ENCODE results near the gene TMEM117. TPM values are rescaled to one million over a fixed set of nuclear protein-coding genes. Genes with fewer than 3 reads are reported as not detected.

Gene TMEM117
- total RNA-seq, 6 experiments from 2014 or later: 5.5 to 8.8 (median 7.0) TPM

GRCh38 chr12:43935581-43935980 is 99.7 kb downstream of the TMEM117 start:
- peaks cover 9% of the 10 kb centered on the region for H3K9me3 Mint-ChIP-seq
- H3K27me3 Mint-ChIP-seq (ENCODE audit: insufficient read depth): no peaks in the 10 kb centered on the region
- peaks cover 9% of the 10 kb centered on the region for H3K36me3 Mint-ChIP-seq (ENCODE audit: low read depth)
- H3K27ac Mint-ChIP-seq: no peak overlapping the region
- TF ChIP-seq, protein P1, sequence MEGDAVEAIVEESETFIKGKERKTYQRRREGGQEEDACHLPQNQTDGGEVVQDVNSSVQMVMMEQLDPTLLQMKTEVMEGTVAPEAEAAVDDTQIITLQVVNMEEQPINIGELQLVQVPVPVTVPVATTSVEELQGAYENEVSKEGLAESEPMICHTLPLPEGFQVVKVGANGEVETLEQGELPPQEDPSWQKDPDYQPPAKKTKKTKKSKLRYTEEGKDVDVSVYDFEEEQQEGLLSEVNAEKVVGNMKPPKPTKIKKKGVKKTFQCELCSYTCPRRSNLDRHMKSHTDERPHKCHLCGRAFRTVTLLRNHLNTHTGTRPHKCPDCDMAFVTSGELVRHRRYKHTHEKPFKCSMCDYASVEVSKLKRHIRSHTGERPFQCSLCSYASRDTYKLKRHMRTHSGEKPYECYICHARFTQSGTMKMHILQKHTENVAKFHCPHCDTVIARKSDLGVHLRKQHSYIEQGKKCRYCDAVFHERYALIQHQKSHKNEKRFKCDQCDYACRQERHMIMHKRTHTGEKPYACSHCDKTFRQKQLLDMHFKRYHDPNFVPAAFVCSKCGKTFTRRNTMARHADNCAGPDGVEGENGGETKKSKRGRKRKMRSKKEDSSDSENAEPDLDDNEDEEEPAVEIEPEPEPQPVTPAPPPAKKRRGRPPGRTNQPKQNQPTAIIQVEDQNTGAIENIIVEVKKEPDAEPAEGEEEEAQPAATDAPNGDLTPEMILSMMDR (IDR thresholded peaks at IDR 0.05): no peak
- H3K4me3 Mint-ChIP-seq: no peak overlapping the region
- no peaks in the 10 kb centered on the region for H3K4me1 Mint-ChIP-seq (ENCODE audit: low read depth)
- DNase-seq: no peak

DNA sequence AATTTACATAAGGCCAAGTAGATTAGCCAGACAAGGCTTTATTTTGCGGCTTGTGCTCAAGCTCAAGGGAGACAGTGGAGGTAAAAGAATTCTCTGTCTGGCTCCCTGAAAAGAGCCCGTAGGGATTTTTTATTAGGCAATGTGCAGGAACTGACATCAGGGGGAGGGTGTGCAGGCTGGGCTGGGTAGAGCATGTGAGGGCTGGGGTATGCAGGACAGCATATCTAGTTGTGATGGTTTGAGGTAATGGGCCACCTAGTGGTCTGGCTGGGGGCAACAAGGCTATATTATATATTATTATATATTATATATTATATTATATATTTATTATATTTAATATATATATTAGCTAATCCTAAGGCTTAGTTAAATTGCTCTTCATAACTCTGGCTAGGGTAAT is 102.1 kb downstream of the TMEM117 start:
- H3K27me3 Mint-ChIP-seq (ENCODE audit: insufficient read depth): no peaks in the 10 kb centered on the region
- no peak for DNase-seq
- no peaks in the 10 kb centered on the region for H3K36me3 Mint-ChIP-seq (ENCODE audit: low read depth)
- no peaks in the 10 kb centered on the region for H3K9me3 Mint-ChIP-seq
- H3K4me3 Mint-ChIP-seq: no peak overlapping the region
- TF ChIP-seq, protein P1 (IDR thresholded peaks at IDR 0.05): peak; percentile 76
- H3K27ac Mint-ChIP-seq: no peak overlapping the region
- peaks cover 6% of the 10 kb centered on the region; the same call in 1 of the 2 replicates for H3K4me1 Mint-ChIP-seq (ENCODE audit: low read depth)

DNA sequence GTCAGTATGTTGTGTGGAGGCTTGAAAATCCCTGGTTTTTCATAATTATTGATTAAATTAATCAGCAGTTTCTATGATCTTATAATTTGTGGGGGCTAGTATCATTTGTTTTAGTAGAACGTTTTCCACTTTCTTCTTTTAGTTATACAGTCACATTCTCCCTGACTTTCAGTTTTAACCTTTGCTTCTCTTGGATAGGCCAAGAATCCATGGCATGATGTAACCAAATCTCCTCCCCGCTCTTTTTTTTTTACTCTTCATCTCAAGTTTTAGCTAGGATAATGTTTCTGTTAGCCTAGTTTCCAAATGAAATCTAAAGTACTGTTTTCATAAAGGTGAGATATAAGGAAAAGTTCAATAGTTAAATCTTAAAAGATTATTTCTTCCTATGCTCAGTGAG is 106.5 kb downstream of the TMEM117 start:
- no peaks in the 10 kb centered on the region for H3K27me3 Mint-ChIP-seq (ENCODE audit: insufficient read depth)
- H3K4me3 Mint-ChIP-seq: no peak overlapping the region; the same call in 1 of the 2 replicates
- no peak for DNase-seq
- H3K27ac Mint-ChIP-seq: no peak overlapping the region
- TF ChIP-seq, protein P1 (IDR thresholded peaks at IDR 0.05): no peak
- no peaks in the 10 kb centered on the region for H3K9me3 Mint-ChIP-seq
- peaks cover 6% of the 10 kb centered on the region; the same call in 1 of the 2 replicates for H3K4me1 Mint-ChIP-seq (ENCODE audit: low read depth)
- H3K36me3 Mint-ChIP-seq (ENCODE audit: low read depth): no peaks in the 10 kb centered on the region

DNA sequence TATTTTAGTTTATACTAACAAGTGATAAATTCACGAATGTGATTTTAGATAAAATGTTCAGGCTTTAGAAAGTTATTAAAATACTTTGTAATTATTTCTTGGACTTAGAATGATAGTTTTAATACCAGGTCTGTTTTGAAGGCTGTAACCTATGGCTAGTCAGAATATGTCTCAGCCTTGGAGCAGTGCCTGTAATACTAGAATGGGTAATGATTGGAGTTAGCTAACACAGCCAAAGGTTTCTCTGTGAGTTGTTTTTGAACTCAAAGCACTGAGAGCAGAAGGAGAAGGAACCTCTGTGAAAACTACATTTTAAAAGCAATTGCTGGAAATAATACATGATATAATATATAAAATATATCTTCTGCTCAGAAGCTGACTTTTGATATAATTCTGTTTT is 110.1 kb downstream of the TMEM117 start:
- Mint-ChIP-seq H3K27ac (no peak overlapping the region), H3K36me3 (ENCODE audit: low read depth) (no peaks in the 10 kb centered on the region), H3K4me1 (ENCODE audit: low read depth) (peaks cover 6% of the 10 kb centered on the region; the same call in 1 of the 2 replicates), H3K9me3 (no peaks in the 10 kb centered on the region), H3K27me3 (ENCODE audit: insufficient read depth) (peaks cover 2% of the 10 kb centered on the region; the same call in 1 of the 2 replicates), H3K4me3 (no peak overlapping the region)
- TF ChIP-seq, protein P1 (IDR thresholded peaks at IDR 0.05): no peak
- DNase-seq: no peak

GRCh38 chr12:43951286-43951685 is 115.4 kb downstream of the TMEM117 start:
- Mint-ChIP-seq H3K4me1 (ENCODE audit: low read depth) (no peaks in the 10 kb centered on the region), H3K9me3 (no peaks in the 10 kb centered on the region), H3K4me3 (no peak overlapping the region), H3K36me3 (ENCODE audit: low read depth) (no peaks in the 10 kb centered on the region), H3K27ac (no peak overlapping the region), H3K27me3 (ENCODE audit: insufficient read depth) (peaks cover 2% of the 10 kb centered on the region; the same call in 1 of the 2 replicates)
- TF ChIP-seq, protein P1 (IDR thresholded peaks at IDR 0.05): no peak
- DNase-seq: no peak

All from HFFc6 (cell line).